NCI-H82 (cell line): ENCODE data around the gene SETBP1.

Experiments
- DNase-seq: peaks from one replicate; lab custom pipeline; 2025; lab: John Stamatoyannopoulos, UW

The SETBP1 gene

DNA sequence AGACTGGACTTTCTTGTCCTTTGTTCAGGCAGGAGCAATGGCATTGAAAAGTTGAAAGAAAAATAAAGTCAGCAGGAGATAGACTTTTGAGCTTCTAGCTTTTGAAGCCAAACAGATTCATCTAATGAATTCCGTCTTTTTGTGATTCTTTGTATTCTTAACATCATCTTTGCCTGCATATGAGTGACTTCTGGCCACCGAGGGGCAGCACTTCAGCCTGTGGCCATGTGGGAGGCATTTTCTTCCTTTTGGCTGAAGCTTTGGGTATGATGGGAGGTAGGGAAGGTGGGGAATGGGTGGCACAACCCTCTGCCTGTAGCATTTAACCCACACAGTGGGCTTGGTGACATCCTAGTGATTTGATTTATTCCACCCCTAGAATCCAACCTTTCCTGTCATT is 220.6 kb downstream of the SETBP1 start:
- peak; percentile 14 for DNase-seq

DNA sequence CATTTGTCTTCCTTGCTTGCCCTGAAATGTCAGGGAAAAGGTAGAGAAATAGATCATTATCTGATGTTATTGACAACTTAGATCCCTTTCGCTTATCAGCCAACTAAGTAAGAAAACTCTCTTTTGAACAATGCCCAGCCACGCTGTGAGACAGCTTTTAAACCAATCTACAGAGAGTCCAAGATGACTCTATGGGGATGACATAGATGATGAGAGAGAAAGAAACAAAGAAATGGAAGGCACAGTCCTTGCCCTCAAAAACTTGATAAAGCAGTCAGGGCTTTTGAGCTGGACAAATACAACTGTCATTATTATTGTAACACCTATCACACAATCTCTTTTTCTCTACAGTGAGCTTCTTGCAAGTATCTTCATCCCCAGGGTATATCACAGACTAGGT is 222.6 kb downstream of the SETBP1 start:
- no peak for DNase-seq

DNA sequence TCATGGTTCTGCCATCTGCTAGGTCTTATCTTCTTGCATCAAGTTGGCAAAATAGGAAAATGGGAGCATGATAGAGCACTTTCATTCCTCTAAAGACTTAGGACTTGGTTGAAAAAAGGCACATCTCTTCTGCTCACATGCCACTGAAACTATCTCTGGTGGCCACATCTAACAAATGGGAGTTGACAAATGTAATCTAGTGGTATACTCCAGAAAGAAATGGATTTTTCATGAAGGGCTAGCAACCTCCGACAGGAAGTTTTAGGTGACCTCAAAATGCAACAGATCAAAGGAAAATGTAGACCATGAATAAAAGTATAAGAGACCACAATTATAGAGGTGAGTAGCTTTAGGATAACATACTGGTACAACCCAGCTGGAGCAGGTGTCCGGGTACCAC is 224.1 kb downstream of the SETBP1 start:
- no peak for DNase-seq

DNA sequence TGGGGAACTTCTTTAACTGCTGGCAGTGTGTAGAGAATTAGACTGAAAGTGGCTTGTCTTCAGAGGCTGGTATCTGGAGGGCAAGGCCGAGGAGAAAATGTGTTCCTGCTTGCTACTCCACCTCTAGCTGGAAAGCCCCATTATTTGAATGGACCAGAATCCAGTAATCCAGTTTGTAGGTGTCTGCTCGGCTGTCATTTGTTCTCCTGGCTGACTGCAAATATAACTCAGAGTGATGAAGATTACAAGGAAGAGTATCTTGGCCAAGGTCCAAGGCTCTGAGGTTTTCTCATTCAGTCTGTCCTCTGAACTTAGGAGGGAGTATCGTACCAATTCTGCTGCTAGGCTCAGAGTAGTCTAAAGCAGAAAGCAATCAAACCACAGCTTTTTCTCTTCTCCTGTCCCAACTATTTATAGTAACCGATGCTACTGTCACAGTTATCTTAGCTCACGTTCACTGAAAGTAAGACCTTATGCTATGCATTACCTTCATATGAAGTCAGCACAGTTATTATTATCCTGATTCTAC is 228.6 kb downstream of the SETBP1 start:
- DNase-seq, result peak; percentile 35

DNA sequence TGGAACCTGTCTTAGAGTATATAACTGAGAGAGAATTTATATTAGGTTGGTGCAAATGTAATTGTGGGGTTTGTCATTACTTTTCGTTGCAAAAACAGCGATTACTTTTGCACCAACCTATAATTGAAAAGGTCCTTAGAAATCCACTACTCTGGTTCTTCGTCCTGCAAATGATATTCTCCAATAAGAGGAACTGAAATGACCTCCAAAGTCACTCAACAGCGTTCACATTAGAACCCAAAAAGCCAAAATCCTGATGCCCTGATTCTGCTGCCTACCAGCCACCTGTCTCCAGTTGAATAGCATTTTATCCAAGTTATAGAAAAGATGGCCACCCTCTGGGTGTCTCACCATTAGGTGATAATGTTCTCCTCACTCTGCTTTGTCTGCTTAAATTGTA is 230.6 kb downstream of the SETBP1 start:
- DNase-seq, result no peak

DNA sequence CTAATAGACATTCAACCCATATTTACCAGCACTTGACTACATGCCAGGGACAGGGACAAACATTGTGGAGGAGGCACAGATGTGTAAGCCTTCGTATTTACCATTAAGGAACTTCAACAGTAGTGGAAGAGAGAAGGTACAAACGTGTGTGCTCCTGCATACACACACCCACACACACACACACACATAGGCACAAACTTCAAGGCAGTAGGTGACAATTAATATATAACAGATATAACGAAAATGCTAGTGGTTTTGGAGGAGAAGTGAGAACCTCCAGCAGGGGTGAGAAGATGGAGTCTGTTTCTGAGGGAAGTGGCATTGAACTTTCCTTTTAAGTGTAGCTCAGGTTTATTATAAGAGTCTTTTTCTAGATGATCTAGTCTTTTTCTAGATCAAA is 231.1 kb downstream of the SETBP1 start:
- no peak for DNase-seq

DNA sequence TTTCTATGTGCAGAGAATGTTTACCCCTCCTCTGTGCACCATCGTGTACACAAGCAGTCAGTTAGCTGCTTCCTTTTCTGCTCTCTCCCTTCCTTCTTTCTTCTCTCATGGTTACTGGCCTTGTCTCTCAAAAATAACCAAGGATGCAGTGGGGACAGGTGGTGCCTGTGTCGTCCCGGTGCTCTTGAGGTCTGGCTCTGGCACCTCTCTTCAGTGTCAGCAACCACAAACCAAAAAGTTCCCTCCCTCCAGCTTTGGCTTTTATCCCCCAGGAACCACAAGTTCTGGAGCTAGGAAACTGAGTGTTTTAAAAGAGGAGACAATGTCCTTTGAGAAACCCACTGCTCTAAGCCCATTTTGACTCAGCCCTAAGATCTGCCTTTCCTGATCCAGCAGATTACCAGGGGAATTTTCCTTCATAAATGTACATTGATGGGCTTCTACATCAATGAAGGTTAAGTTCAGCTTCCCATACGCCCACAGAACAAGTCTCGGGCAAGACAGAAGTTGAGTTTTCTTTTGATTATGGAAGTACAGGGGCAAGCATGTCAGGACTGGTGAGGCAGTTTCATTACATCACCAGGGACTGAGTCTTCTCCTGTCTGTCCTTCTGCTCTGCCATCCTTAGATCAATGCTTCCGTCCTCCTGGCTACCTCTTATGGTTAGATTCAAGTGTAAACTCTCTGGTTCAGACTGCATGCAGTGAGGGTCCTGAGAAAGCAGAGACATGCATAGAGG is 232.2 kb downstream of the SETBP1 start:
- DNase-seq, result no peak

DNA sequence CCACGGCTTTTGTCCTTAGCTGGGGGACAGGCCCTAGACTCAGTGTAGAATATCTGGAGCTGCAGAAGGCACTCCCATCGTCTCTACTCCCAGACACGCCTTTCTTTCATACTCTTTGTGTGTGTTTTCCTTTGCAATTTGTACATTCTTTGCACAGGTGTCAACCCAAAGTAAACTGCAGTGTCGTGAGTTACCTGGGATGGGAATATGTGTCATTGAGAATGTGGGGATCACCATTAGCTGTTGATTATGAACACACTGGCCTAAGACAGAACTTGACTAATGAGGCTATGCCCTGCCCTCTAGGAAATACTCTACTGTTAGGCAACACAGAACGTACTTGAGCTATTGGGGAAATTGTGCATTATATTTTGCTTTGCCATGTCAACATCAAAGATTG is 233.3 kb downstream of the SETBP1 start:
- no peak for DNase-seq

DNA sequence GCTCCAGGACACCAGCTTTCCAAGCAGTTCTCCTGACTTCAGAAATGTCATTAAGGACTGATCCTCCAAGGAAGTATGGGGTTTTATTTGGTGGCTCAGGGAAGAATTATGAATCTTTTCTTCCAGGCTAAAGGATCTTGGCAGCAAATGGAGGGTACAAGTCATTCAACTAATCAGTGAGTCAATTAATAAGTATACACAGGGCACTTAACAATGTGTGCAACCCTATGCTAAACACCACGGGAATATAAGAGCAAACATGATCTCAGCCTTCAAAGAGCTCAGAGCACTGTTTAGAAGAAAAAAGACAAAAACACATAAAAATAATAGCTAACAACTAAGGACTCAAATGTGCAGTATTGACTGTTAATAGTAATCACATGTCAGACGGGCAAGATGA is 234.5 kb downstream of the SETBP1 start:
- DNase-seq, result no peak

DNA sequence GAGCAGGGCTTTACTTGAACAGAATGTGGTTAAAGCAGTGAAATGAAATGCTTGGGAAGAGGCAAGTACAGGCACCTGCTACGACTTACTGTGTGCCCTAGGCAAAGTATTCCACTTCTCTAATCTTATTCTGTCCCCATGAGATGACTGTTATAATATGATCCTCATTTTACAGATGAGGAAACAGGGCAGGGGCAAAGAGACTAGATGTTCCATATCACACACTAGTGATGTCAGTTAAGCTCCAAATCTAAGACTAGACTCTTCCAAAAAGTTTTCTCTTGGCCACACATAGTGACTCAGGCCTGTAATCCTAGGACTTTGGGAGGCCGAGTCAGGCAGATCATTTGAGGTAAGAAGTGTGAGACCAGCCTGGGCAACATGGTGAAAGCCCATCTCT is 235.0 kb downstream of the SETBP1 start:
- no peak for DNase-seq

DNA sequence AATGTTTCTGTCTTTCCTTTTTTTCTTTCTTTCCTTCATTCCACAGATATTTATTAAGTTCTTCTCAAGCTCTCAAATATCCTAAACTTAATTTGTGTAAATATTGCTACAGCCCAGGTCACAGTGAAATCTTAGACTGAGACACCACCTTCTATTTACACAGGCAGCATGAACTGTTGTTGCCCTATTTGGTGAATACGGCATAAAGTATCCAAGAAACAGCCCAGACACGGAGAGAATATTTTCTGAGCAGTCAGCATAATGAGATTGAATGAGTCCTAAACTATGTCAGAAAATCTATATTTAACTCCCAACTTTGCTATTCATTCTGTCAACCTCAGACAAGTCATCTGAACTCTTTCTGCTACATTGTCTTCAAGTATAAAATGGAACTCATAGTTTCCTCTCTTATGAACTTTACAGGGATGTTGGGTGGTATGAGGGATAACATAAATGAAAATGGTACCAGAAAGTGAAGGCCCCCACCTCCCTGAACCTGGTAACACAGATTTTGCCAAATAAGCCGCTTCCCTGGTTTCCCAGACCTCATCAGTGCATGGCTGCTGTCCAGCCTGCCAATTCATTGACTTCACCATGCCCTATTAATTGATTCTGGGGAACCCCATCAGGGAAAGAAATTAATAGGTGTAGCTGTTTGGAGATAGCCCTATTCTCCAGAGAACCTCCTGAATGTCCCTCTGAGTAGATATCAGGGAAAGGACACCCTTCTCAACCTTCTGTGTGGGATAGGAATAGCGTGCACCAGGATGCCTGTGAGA is 235.9 kb downstream of the SETBP1 start:
- no peak for DNase-seq

DNA sequence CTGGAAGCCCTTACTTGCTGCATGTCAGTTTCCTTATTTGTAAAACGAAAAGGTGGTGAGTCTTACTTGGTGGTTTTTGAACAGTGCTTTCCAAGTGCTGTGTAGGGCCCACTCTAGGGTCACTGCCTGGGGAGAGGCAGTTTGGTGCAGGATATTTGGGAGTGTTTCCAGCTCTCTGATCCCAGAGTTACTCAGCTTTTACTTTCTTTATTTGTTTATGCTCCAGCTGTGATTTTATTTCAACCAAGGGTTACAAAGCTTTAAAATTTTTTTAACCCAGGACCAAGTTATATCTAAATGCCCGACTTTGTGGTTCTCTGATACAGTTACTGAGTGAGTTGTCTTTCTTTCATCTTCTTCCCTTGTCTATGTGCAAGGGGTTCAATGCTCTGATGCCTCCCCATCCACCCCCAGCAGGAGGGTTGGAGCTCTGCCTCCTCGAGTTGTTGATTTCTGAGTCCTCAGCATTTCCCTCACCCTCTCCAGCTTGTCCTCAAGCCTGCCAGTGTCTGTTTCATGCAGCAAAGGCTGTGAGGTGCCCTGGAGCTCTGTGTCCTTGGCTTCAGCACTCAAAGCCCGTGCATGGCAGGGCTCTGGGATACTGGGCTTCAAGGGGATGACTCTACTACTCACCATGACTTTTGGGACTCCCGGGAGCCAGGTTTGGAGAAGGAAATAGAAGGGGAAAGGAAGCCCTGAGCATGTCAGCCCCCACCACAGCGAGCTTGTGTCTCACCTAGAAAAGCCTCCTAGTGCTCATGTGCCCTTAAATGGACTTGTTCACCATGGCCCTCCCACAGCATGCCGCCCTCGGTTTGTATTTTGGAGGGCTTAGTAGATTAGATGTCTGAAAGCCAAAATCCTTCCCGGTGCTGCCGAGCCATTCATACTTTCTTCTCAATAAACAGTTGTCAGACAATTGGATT is 236.8 kb downstream of the SETBP1 start:
- peak; percentile 46 for DNase-seq

DNA sequence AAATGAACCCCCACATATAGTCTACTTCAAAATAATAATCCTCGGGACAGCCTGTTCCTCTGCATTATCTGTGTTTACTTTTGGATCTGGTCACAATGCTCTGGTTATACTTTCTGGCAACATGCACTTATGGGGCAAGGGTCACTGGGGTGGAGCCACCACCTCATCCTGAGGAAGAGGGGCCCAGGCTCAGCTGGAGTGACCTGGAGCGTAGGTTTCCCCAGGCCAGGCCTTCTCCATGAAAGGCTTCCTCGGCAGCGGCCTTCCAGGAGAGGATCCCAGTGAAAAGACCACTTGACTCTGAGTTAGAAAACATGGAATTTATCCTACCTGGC is 237.4 kb downstream of the SETBP1 start:
- no peak for DNase-seq

DNA sequence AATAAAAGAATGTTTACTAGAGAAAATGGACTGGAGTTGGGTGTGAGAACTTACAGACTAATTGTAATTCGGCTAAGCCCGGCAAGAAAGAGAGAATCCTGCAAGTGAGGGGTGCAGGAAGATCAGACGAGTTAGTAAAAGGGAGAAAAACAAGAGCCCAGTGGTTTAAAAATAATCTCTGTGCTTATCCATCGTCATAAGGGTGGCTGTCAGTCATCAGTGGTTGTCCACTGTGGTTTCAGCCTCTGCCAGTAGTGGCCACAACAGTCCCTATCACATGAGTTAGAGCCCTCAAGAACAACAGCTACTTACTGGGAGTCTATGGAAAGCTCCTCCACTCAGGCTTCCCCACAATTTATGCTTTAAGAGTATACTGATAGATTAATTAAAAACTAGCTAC is 239.8 kb downstream of the SETBP1 start:
- DNase-seq, result no peak

DNA sequence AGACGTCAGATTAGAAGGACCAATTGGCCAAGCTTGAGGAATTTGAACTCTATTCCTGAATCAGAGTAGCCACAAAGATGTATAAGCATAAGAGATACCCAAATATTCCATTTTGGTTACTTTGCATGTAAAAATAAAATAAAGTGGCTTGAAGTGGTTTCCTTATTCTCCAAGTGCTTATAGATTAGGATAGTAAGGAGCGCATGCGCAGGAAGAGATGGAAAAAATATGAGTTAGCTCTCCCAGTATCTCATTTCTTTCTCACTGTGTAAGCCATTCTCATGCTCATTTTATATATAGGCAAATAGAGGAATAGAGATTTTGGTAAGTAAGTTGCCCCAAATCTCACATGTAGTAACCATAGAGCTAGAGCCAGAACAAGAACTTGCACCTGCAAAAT is 241.3 kb downstream of the SETBP1 start:
- no peak for DNase-seq

DNA sequence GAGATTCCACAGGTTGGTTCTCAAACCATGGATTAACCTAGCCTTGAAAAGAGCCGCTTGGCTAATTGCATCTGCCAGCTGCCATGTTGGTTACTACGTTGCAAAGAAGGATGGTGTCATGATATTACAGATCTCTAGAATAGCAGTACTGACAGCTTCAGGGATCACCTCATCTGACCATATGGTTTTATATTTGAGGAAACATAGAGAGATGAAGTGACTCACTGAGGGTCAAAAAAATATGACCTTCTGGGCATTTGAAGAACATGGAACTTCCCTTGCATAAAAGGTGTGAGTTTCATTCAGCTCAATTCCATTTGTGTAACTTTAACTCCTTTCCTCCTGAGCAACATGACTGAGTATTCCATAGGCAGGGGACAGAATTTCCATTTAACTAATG is 242.3 kb downstream of the SETBP1 start:
- DNase-seq, result peak; percentile 20

DNA sequence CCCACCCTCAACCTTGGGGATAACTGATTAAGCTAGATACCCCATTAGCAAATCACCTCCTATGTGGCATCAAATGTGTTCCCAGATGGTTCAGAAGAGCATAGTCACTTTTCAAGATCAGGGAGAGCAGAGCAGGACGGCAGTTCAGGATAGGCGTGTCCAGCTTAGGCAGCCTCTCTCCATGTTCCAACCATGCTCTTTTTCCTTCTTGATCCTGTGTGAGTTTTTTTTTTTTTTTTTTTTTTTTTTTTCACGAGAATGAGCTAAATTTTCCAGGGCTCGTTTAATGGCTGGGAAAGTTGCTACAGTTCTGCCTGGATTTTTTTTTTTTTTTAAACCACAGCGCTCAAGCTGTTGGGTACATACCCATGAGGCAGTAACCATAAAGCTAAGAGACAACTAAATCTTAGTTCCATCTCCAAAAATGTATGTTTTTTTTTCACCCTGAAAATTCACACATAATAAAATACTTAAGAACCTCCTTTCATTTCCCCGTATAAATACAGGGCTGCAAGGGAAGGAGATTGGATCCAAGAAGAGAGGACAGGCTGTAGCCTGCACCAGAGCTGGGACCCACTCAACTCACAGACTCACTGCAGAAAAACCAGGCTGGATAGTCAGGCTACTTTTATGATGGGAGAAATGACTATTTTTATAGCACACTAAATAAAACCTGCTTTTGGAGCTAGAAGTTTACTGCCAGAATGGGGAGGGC is 244.3 kb downstream of the SETBP1 start:
- no peak for DNase-seq

DNA sequence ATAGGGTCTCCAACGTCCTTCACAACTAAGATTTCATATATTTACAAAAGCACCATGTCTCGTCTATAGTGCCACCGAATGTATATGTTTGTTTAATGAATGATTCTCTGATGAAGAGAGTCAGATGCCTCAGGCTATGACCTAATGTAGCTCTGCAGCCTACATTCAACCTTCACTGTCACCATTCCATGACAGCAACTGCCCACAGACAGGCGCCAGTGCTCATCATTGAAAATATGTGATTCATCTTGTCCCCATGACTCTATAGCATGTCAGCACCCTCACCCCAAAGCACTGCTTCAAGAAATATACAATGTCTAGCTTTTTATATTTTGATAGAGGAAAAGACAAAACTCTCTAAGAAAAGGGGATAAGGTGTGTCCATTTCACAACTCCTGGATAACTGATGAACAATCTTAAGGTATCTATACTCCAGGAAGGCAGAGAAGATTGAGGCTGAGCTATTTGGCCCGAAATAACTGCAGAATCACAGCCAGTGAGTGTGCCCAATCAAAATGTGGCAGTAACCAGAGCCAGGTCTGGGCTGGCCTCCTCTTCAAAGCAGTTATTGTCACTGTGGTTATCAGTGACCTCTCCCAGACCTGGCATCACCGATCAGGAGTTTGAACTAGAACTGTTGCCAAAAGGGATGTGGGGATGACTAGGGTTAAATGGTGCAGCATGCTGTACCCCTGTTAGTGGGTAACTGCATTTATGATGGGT is 246.6 kb downstream of the SETBP1 start:
- no peak for DNase-seq

DNA sequence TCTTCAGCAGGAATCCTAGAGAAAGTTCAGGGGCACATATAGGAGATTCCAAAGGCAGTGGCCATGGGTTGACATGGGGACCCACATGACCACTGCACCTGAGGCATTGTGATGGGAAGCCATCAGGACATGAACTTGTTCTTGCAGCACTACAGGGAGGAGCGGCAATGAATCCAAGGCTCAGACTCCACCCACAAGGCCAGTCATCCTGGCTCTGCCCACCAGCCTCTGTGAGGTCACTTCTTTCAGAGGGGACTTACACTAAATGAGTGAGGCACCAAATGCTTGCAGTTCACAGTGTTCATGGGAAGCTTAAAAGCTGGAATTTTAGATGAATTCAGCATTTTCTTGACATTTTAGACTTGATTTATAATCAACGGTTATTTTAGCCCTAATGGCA is 254.2 kb downstream of the SETBP1 start:
- DNase-seq, result no peak

DNA sequence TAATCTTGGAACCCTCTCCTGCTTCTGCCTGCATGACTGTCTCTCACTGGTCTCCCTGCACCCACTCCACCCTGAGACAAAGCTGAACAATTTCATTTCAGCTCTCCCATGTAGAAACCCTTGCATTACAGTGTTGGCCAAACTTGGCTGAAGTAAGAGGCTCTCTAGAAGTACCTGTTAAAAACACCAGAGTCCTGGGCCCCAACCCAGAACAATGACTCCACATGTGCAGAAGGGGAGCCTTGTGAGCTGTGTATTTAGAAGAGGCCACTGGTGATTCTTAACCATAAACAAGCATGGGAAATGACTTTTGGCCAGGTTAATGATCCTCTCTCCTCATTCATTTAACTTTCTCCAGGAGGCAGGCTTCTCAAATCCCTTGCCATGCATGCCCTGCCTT is 254.8 kb downstream of the SETBP1 start:
- DNase-seq, result no peak

DNA sequence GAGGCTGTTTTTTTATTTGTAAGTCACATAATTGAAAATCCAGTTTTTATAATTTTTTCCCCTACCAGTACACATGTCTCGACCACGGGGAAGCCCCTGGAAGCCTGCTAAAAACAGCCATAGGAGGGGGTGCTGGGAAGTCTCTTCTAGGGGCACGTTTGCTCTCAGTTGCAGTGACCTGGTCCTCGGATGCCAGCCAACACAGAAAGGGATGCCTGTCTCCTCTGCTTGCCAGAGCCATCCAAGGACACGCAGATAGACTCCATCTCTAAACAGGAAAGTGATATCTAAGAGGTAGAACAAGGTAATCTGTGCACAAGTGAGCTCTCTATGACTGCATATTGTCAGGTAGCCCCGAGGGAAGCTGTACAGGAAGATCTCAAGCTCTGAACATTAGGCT is 255.8 kb downstream of the SETBP1 start:
- no peak for DNase-seq
